HG02943 (cell line): ENCODE results near the gene WFIKKN1.

Experiments used
- ATAC-seq: cut with Tn5 transposase; IDR thresholded peaks from one replicate; pipeline ENCODE4 v1.9.1; 2021; ENCODE audit warnings: mild to moderate bottlenecking, low read depth, moderate library complexity; ENCODE audit not compliant: unreplicated experiment

Gene WFIKKN1

GRCh38 chr16:636206-637080 lies 5.7 kb downstream of the WFIKKN1 start, which contains the start of gene METTL26:
Gene METTL26 (minus strand): TSS chr16:636305. CDS start chr16:636290, 15 bp downstream.
- peak; percentile 53 for ATAC-seq

GRCh38 chr16:637081-638018 lies 6.6 kb downstream of the WFIKKN1 start:
- ATAC-seq, result no peak

- no peak for ATAC-seq
Measured at GRCh38 chr16:638034-638543, 7.3 kb downstream of the WFIKKN1 start.

- ATAC-seq, result no peak
Measured at GRCh38 chr16:638836-639235, 8.1 kb downstream of the WFIKKN1 start.

GRCh38 chr16:640614-641013 lies 9.8 kb downstream of the WFIKKN1 start:
- no peak for ATAC-seq

- ATAC-seq, result no peak
Measured at GRCh38 chr16:641326-642188, 10.8 kb downstream of the WFIKKN1 start, which contains the start of gene MCRIP2. Gene MCRIP2 (plus strand): TSS chr16:641828. CDS start chr16:641992, 164 bp downstream.

GRCh38 chr16:642189-643049 lies 11.6 kb downstream of the WFIKKN1 start:
- no peak for ATAC-seq

GRCh38 chr16:643050-643368 lies 12.2 kb downstream of the WFIKKN1 start:
- ATAC-seq, result no peak

GRCh38 chr16:644556-644955 lies 13.8 kb downstream of the WFIKKN1 start:
- no peak for ATAC-seq

GRCh38 chr16:645852-646678 lies 15.3 kb downstream of the WFIKKN1 start:
- ATAC-seq, result no peak

- ATAC-seq, result no peak
Measured at GRCh38 chr16:646679-647172, 15.9 kb downstream of the WFIKKN1 start.

GRCh38 chr16:647173-647902 lies 16.6 kb downstream of the WFIKKN1 start:
- no peak for ATAC-seq

GRCh38 chr16:648071-648780 lies 17.4 kb downstream of the WFIKKN1 start:
- no peak for ATAC-seq

- ATAC-seq, result peak; percentile 70
Measured at GRCh38 chr16:648781-649589, 18.2 kb downstream of the WFIKKN1 start, which contains the start of gene WDR90. Gene WDR90 (plus strand): TSS chr16:649365. CDS start chr16:649417, 52 bp downstream.

GRCh38 chr16:649631-650030 lies 18.8 kb downstream of the WFIKKN1 start:
- peak; percentile 8 for ATAC-seq

GRCh38 chr16:651844-652243 lies 21.1 kb downstream of the WFIKKN1 start:
- ATAC-seq, result no peak
